NCI-H460 (cell line): ENCODE results near the gene SLC35F3. TPM values are rescaled to one million over a fixed set of nuclear protein-coding genes. Genes with fewer than 3 reads are reported as not detected.

Source experiments
- DNase-seq: peaks from one replicate; pipeline ENCODE4 v3.0.0-alpha.2; 2016; ENCODE audit warnings: low read depth; ENCODE audit errors: extremely low read depth
- total RNA-seq: library from RNA; depleted of rRNA; stranded (reverse); fragments of >200 nt; shearing (Covaris generic); gene quantifications from 2 replicates; pipeline ENCODE4 v1.2.3, GENCODE V29; 2014

Gene SLC35F3
- total RNA-seq, 1 experiment from 2014 or later: 3.5 TPM

- no peak for DNase-seq
These were observed 365.6 kb downstream of the SLC35F3 start for GRCh38 chr1:234270093-234270492.

GRCh38 chr1:234270581-234271242 is 366.2 kb downstream of the SLC35F3 start:
- no peak for DNase-seq

- DNase-seq: no peak
These were observed 366.7 kb downstream of the SLC35F3 start for GRCh38 chr1:234271243-234271606.

- no peak for DNase-seq
These were observed 368.3 kb downstream of the SLC35F3 start for GRCh38 chr1:234272656-234273312.

GRCh38 chr1:234273981-234274380 is 369.5 kb downstream of the SLC35F3 start:
- DNase-seq: no peak

GRCh38 chr1:234276151-234276788 is 371.8 kb downstream of the SLC35F3 start:
- DNase-seq: no peak

- DNase-seq: no peak
These were observed 372.8 kb downstream of the SLC35F3 start for GRCh38 chr1:234277161-234277868.

GRCh38 chr1:234279021-234279420 is 374.5 kb downstream of the SLC35F3 start:
- DNase-seq: no peak

GRCh38 chr1:234280500-234280899 is 376.0 kb downstream of the SLC35F3 start:
- DNase-seq: no peak

- no peak for DNase-seq
These were observed 377.5 kb downstream of the SLC35F3 start for GRCh38 chr1:234281826-234282489.

GRCh38 chr1:234286206-234286605 is 381.7 kb downstream of the SLC35F3 start:
- no peak for DNase-seq

GRCh38 chr1:234288946-234289345 is 384.5 kb downstream of the SLC35F3 start:
- DNase-seq: no peak

- DNase-seq: no peak
These were observed 385.2 kb downstream of the SLC35F3 start for GRCh38 chr1:234289538-234290305.

- no peak for DNase-seq
These were observed 387.5 kb downstream of the SLC35F3 start for GRCh38 chr1:234292011-234292410.

GRCh38 chr1:234292548-234292947 is 388.1 kb downstream of the SLC35F3 start:
- DNase-seq: no peak

GRCh38 chr1:234294109-234294817 is 389.8 kb downstream of the SLC35F3 start:
- DNase-seq: no peak

GRCh38 chr1:234295068-234295467 is 390.6 kb downstream of the SLC35F3 start:
- DNase-seq: no peak

- DNase-seq: no peak
These were observed 391.1 kb downstream of the SLC35F3 start for GRCh38 chr1:234295626-234296025.

- no peak for DNase-seq
These were observed 392.0 kb downstream of the SLC35F3 start for GRCh38 chr1:234296496-234296895.
